Measurements from ENCODE around the gene CYP4F22.
"Not testable (repeated sequence)": the region's sequence is repeated elsewhere in the genome, so short reads cannot be mapped to it uniquely, and the experiment has no call there.

The CYP4F22 gene

GRCh38 chr19:15583346-15583745 is 75.0 kb downstream of the CYP4F22 start:
- no peak for DNase-seq

- DNase-seq = no peak
Observed at GRCh38 chr19:15584095-15584494, 75.8 kb downstream of the CYP4F22 start.

- DNase-seq = peak; percentile 37
Observed at GRCh38 chr19:15584541-15585115, 76.3 kb downstream of the CYP4F22 start.

GRCh38 chr19:15587663-15588062 is 79.3 kb downstream of the CYP4F22 start:
- no peak for DNase-seq

GRCh38 chr19:15588265-15588664 is 79.9 kb downstream of the CYP4F22 start:
- DNase-seq = no peak

GRCh38 chr19:15589760-15590451 is 81.6 kb downstream of the CYP4F22 start:
- DNase-seq = no peak

- DNase-seq = no peak
Observed at GRCh38 chr19:15591796-15592195, 83.5 kb downstream of the CYP4F22 start.

- not testable (repeated sequence) for DNase-seq
Observed at GRCh38 chr19:15592506-15592905, 84.2 kb downstream of the CYP4F22 start.

- DNase-seq = not testable (repeated sequence)
Observed at GRCh38 chr19:15593766-15594165, 85.4 kb downstream of the CYP4F22 start.

- no peak for DNase-seq
Observed at GRCh38 chr19:15595069-15595468, 86.7 kb downstream of the CYP4F22 start.

All from NCI-H1048 (cell line).